HepG2 (cell line): Measurements from ENCODE around the gene MGA. TPM values are rescaled to one million over a fixed set of nuclear protein-coding genes. Genes with fewer than 3 reads are reported as not detected.

Source experiments
- ATAC-seq: fragments of 200-7000 bp; cut with Tn5 transposase; 3 replicates; pipeline ENCODE4 v1.9.1; 2020; ENCODE audit warnings: mild to moderate bottlenecking, moderate library complexity
- BruUV-seq: library from RNA; stranded (reverse); fragments of 400-500 nt; replicated peaks from 2 replicates; lab custom pipeline; 2021; lab: Mats Ljungman, UMichigan
- CTCF ChIA-PET: fragments of 300-600 bp; formaldehyde crosslinking; extraction: SDS; loops from one replicate; lab custom pipeline; 2021; ENCODE audit warnings: low total read pairs, inconsistent platforms, low intra/inter-chr PET ratio; lab: Yijun Ruan, JAX
- POLR2A ChIA-PET: fragments of 350-600 bp; sonication (Branson Sonifier 250); formaldehyde crosslinking; loops from one replicate; lab custom pipeline; 2020; ENCODE audit warnings: antibody characterized with exemption, inconsistent platforms; lab: Yijun Ruan, JAX
- DNase-seq: peaks from one replicate; pipeline ENCODE4 v3.0.0-alpha.2; 2015; ENCODE audit warnings: low spot score
- FAIRE-seq: peaks from 3 replicates; lab custom pipeline; 2011; peaks lifted over from hg19 to GRCh38; lab: Jason Lieb, UNC
- H2AFZ ChIP-seq: one replicate; pipeline ENCODE4 v1.6.1; 2011; ENCODE audit warnings: low read length, inconsistent platforms
- H3K27ac ChIP-seq: fragments of 300-600 bp; 3 replicates; pipeline ENCODE4 v1.8.0; 2011; ENCODE audit warnings: mixed run types, mild to moderate bottlenecking, mixed read lengths, low read length, inconsistent platforms; ENCODE audit not compliant: insufficient read depth; ENCODE audit errors: extremely low read length
- H3K27me3 ChIP-seq, 2 experiments: fragments of 200-600 bp in 1 of 2; 2 replicates in 1 of 2; 3 replicates in 1 of 2; pipeline versions ENCODE4 v1.6.0 to v1.8.0; 2011; ENCODE audit warnings: low read length in 2 of 2, mild to moderate bottlenecking in 2 of 2, moderate library complexity in 2 of 2, inconsistent platforms in 1 of 2; ENCODE audit not compliant: insufficient read depth in 2 of 2, control insufficient read depth in 1 of 2
- H3K36me3 ChIP-seq, 2 experiments: fragments of 200-600 bp in 1 of 2; replicated peaks in 1 of 2; 2 replicates in 1 of 2; 3 replicates in 1 of 2; pipeline versions ENCODE4 v1.5.1 to v1.8.0; 2011; ENCODE audit warnings: low read length in 2 of 2, inconsistent platforms in 1 of 2; ENCODE audit not compliant: insufficient read depth in 2 of 2, control insufficient read depth in 1 of 2
- H3K4me1 ChIP-seq: 2 replicates; pipeline ENCODE4 v1.5.1; 2012; ENCODE audit warnings: low read length, inconsistent platforms; ENCODE audit not compliant: insufficient read depth
- H3K4me2 ChIP-seq: 2 replicates; pipeline ENCODE4 v1.6.0; 2011; ENCODE audit warnings: low read depth, low read length, inconsistent platforms
- H3K4me3 ChIP-seq, 3 experiments: fragments of 200-600 bp in 1 of 3; sonication (generic), shearing (Covaris generic) in 1 of 3; replicated peaks in 1 of 3; 2 replicates each; pipeline ENCODE4 v1.5.1; 2011 to 2016; ENCODE audit warnings: low read length in 3 of 3, inconsistent platforms in 2 of 3, low read depth in 2 of 3, mild to moderate bottlenecking in 2 of 3, control low read depth in 1 of 3, mixed read lengths in 1 of 3; ENCODE audit not compliant: insufficient read depth in 1 of 3
- H3K79me2 ChIP-seq: one replicate; pipeline ENCODE4 v1.6.1; 2011; ENCODE audit warnings: low read length, inconsistent platforms; ENCODE audit not compliant: insufficient read depth
- H3K9ac ChIP-seq: 2 replicates; pipeline ENCODE4 v1.6.0; 2011; ENCODE audit warnings: mild to moderate bottlenecking, low read depth, low read length, inconsistent platforms; ENCODE audit not compliant: insufficient read depth
- H3K9me3 ChIP-seq: 2 replicates; pipeline ENCODE4 v1.5.1; 2012; ENCODE audit warnings: mild to moderate bottlenecking, low read length
- H4K20me1 ChIP-seq: 2 replicates; pipeline ENCODE4 v1.6.0; 2011; ENCODE audit warnings: inconsistent platforms, mild to moderate bottlenecking, low read length, moderate library complexity; ENCODE audit not compliant: insufficient read depth
- ASH2L ChIP-seq: fragments of 300-600, 200-600 bp; sonication (generic); IDR thresholded peaks from 2 replicates; pipeline ENCODE4 v1.7.0; 2017; ENCODE audit warnings: low read depth, mild to moderate bottlenecking, moderate library complexity, mixed read lengths, low read length; ENCODE audit not compliant: insufficient read length
- GATAD1 ChIP-seq: IDR thresholded peaks from 2 replicates; pipeline ENCODE4 v1.6.1; 2016; ENCODE audit warnings: missing genetic modification reagents, missing compliant biosample characterization
- IKZF5 ChIP-seq: IDR thresholded peaks from 2 replicates; pipeline ENCODE4 v1.6.1; 2018; ENCODE audit warnings: missing genetic modification reagents, mild to moderate bottlenecking, missing compliant biosample characterization
- ISX ChIP-seq: sonication (generic); formaldehyde crosslinking; conservative IDR thresholded peaks from 2 replicates; pipeline ENCODE4 v1.5.0; 2020; ENCODE audit warnings: missing genetic modification reagents
- MLLT10 ChIP-seq: sonication (generic); formaldehyde crosslinking; IDR thresholded peaks from 2 replicates; pipeline ENCODE4 v1.4.0; 2020; ENCODE audit warnings: missing genetic modification reagents
- MZF1 ChIP-seq: sonication (generic); formaldehyde crosslinking; IDR thresholded peaks from 2 replicates; pipeline ENCODE4 v1.8.1; 2023; ENCODE audit warnings: mild to moderate bottlenecking, missing genetic modification reagents, borderline replicate concordance
- NONO ChIP-seq, 2 experiments: fragments of 450-650 bp in 1 of 2; sonication (generic) in 1 of 2; formaldehyde crosslinking in 1 of 2; IDR thresholded peaks in 1 of 2; conservative IDR thresholded peaks in 1 of 2; 2 replicates each; pipeline versions ENCODE4 v1.6.1 to v1.8.0; 2017 to 2022; ENCODE audit warnings: mild to moderate bottlenecking in 1 of 2, missing genetic modification reagents in 1 of 2, moderate library complexity in 1 of 2
- NR2C2 ChIP-seq: sonication (generic); formaldehyde crosslinking; IDR thresholded peaks from 2 replicates; pipeline ENCODE4 v1.4.0; 2020; ENCODE audit warnings: missing genetic modification reagents, mild to moderate bottlenecking, moderate library complexity, borderline replicate concordance
- PRMT3 ChIP-seq: sonication (generic); formaldehyde crosslinking; IDR thresholded peaks from 2 replicates; pipeline ENCODE4 v1.8.1; 2022; ENCODE audit warnings: low read depth, mild to moderate bottlenecking, moderate library complexity, missing genetic modification reagents, borderline replicate concordance
- TARDBP ChIP-seq: sonication (generic); formaldehyde crosslinking; IDR thresholded peaks from 2 replicates; pipeline ENCODE4 v1.8.0; 2022; ENCODE audit warnings: mild to moderate bottlenecking, missing genetic modification reagents
- TERF1 ChIP-seq: sonication (generic); formaldehyde crosslinking; IDR thresholded peaks from 2 replicates; pipeline ENCODE4 v1.8.0; 2022; ENCODE audit warnings: mild to moderate bottlenecking, missing genetic modification reagents, moderate library complexity
- ZBTB14 ChIP-seq: sonication (generic); formaldehyde crosslinking; IDR thresholded peaks from 2 replicates; pipeline ENCODE4 v1.4.0; 2020; ENCODE audit warnings: missing genetic modification reagents
- ZNF18 ChIP-seq: sonication (generic); formaldehyde crosslinking; IDR thresholded peaks from 2 replicates; pipeline ENCODE4 v1.8.0; 2022; ENCODE audit warnings: mild to moderate bottlenecking, missing genetic modification reagents; ENCODE audit not compliant: insufficient replicate concordance
- ZNF275 ChIP-seq: sonication (generic); formaldehyde crosslinking; IDR thresholded peaks from 2 replicates; pipeline ENCODE4 v1.8.0; 2022; ENCODE audit warnings: missing genetic modification reagents, mild to moderate bottlenecking, inconsistent platforms, borderline replicate concordance
- WGBS: methylation state at CpG from one replicate; pipeline ENCODE4 v1.1.6; 2017; ENCODE audit warnings: low lambda C conversion rate; 5-methylcytosine and 5-hydroxymethylcytosine counted together
- in situ Hi-C: cut with HindIII; loops from 2 replicates; pipeline ENCODE4 v1.10.0; 2017; ENCODE audit warnings: low pct_unique_long_range_greater_than_20kb; ENCODE audit not compliant: extremely low pct_ligation_motif_present
- intact Hi-C: fragments of 100-400 bp; cut with micrococcal nuclease; formaldehyde crosslinking; loops from one replicate; pipeline ENCODE4 v1.10.0; 2022; ENCODE audit not compliant: unreplicated experiment
- polyA plus RNA-seq, 8 experiments: library from polyadenylated mRNA; depleted of rRNA in 3 of 8; stranded (reverse) in 7 of 8; unstranded in 1 of 8; fragments of >200 nt; fragmentation: Illumina TruSeq in 4 of 8; extraction: Trizol in 4 of 8; gene quantifications; 2 replicates each; pipeline versions ENCODE4 v1.2.1 to v1.2.3, GENCODE V29; 2011 to 2016; ENCODE audit warnings: low read depth in 4 of 8, missing spikeins in 1 of 8, mixed read lengths in 1 of 8; ENCODE audit not compliant: insufficient read depth in 1 of 8
- total RNA-seq, 5 experiments: library from RNA; depleted of rRNA; stranded (reverse); fragments of >200 nt; fragmentation: Illumina TruSeq; extraction: Trizol; gene quantifications; 2 replicates each; pipeline ENCODE4 v1.2.3, GENCODE V29; 2016; ENCODE audit warnings: low read depth in 1 of 5
- TF ChIP-seq, protein P1 (sequence below): sonication (generic); formaldehyde crosslinking; IDR thresholded peaks from 2 replicates; pipeline ENCODE4 v1.9.0; 2021; ENCODE audit warnings: missing genetic modification reagents, borderline replicate concordance

Gene MGA
- total and polyA plus RNA-seq, 2 of the 13 experiments (the other 11 are each of a cell fraction or from before 2014, with no cell fraction given), result 5.3 to 59.0 TPM

DNA sequence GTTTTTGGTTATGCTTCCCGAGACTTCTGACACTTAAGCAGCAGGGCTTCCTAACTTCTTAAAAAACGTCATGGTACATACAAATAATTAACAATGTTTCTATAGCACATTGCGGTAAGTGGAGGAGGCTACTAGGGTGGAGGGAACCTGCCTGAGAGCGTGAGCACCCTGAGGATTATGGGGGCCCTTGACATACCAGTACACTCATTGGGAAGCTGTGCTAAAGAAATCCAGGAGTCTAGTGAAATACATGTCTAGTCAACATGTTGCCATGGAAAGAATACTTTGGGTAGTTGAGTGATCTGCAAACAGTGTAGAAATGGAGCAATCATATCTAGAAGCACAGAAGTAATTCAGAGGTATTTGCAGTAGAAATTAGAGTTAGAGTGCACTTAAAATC lies 74.8 kb downstream of the MGA start:
- Histone ChIP-seq H3K9me3 (no peaks in the 10 kb centered on the region), H3K4me2 (no peak overlapping the region), H3K27ac (no peak overlapping the region), H3K9ac (no peak overlapping the region), H3K4me3 (no peak overlapping the region), H3K27me3 (no peaks in the 10 kb centered on the region), H4K20me1 (no peaks in the 10 kb centered on the region), H3K79me2 (no peaks in the 10 kb centered on the region), H3K36me3 (peaks cover 12 to 48% of the 10 kb centered on the region in 2 experiments), H3K4me1 (no peaks in the 10 kb centered on the region), H2AFZ (no peak overlapping the region)
- CTCF ChIA-PET, result no interaction called here
- WGBS, result 92% methylated on average over 4 of the region's 4 CpGs
- no peak for DNase-seq
- BruUV-seq, result no TSS peak
- POLR2A ChIA-PET, result no interaction called here
- no peak for FAIRE-seq
- no peak for ATAC-seq
- in situ Hi-C loops (no loop called here), intact Hi-C loops (no loop called here)
- TF ChIP-seq IKZF5 (CRISPR knock-in tag) (no peak), ASH2L (no peak), PRMT3 (no peak), NR2C2 (CRISPR knock-in tag) (no peak), NONO (IDR thresholded peaks at IDR 0.05) (no peak), NONO (CRISPR knock-in tag; conservative IDR thresholded peaks at IDR 0.05) (no peak), ZBTB14 (CRISPR knock-in tag) (no peak), TARDBP (CRISPR knock-in tag) (no peak), ZNF18 (CRISPR knock-in tag) (no peak), ZNF275 (CRISPR knock-in tag) (no peak), MZF1 (CRISPR knock-in tag) (no peak), TERF1 (CRISPR knock-in tag) (no peak), MLLT10 (CRISPR knock-in tag) (no peak), ISX (CRISPR knock-in tag) (no peak), GATAD1 (CRISPR knock-in tag) (no peak)
- TF ChIP-seq, protein P1, sequence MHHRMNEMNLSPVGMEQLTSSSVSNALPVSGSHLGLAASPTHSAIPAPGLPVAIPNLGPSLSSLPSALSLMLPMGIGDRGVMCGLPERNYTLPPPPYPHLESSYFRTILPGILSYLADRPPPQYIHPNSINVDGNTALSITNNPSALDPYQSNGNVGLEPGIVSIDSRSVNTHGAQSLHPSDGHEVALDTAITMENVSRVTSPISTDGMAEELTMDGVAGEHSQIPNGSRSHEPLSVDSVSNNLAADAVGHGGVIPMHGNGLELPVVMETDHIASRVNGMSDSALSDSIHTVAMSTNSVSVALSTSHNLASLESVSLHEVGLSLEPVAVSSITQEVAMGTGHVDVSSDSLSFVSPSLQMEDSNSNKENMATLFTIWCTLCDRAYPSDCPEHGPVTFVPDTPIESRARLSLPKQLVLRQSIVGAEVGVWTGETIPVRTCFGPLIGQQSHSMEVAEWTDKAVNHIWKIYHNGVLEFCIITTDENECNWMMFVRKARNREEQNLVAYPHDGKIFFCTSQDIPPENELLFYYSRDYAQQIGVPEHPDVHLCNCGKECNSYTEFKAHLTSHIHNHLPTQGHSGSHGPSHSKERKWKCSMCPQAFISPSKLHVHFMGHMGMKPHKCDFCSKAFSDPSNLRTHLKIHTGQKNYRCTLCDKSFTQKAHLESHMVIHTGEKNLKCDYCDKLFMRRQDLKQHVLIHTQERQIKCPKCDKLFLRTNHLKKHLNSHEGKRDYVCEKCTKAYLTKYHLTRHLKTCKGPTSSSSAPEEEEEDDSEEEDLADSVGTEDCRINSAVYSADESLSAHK, result no peak
